D721Med (cell line): ENCODE data around the gene ZNF408.

ENCODE experiments used
- DNase-seq: peaks from one replicate; pipeline ENCODE4 v3.0.0; 2011; ENCODE audit warnings: low spot score; ENCODE audit not compliant: insufficient read length
- FAIRE-seq: peaks from 2 replicates; lab custom pipeline; 2011; peaks lifted over from hg19 to GRCh38; lab: Jason Lieb, UNC
- CTCF ChIP-seq: IDR thresholded peaks from 2 replicates; pipeline ENCODE4 v1.5.1; 2012; ENCODE audit warnings: mild to moderate bottlenecking, control low read depth; ENCODE audit not compliant: insufficient read depth; ENCODE audit errors: missing control alignments

ZNF408 gene

GRCh38 chr11:46747150-46747549, 46.3 kb downstream of the ZNF408 start:
- FAIRE-seq (no peak), DNase-seq (no peak)
- no peak for TF ChIP-seq CTCF
